Measurements from ENCODE around the gene TMEM44.

DNA sequence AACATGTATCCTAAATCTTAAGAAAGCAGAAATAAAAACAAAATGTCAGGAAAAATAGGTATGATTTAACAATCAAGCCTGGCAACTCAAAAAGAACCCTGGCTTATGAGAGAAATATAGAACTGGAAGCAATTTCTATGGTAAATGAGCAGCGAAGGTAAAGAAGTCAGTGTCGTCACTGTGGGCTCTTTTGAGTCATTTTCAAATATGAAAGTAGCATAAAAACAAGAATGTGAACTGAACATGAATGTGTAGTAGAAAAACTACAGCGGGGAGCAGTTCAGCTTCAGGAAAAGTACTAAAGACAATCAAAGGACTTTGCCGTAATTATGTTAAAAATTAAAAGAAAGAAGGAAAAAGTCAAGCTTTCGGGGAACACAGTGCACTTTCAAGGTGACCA lies 21.2 kb upstream of the TMEM44 start:
- TF ChIP-seq, protein P1, sequence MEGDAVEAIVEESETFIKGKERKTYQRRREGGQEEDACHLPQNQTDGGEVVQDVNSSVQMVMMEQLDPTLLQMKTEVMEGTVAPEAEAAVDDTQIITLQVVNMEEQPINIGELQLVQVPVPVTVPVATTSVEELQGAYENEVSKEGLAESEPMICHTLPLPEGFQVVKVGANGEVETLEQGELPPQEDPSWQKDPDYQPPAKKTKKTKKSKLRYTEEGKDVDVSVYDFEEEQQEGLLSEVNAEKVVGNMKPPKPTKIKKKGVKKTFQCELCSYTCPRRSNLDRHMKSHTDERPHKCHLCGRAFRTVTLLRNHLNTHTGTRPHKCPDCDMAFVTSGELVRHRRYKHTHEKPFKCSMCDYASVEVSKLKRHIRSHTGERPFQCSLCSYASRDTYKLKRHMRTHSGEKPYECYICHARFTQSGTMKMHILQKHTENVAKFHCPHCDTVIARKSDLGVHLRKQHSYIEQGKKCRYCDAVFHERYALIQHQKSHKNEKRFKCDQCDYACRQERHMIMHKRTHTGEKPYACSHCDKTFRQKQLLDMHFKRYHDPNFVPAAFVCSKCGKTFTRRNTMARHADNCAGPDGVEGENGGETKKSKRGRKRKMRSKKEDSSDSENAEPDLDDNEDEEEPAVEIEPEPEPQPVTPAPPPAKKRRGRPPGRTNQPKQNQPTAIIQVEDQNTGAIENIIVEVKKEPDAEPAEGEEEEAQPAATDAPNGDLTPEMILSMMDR (IDR thresholded peaks at IDR 0.05) = no peak
- no peak for TF ChIP-seq POLR2A (IDR thresholded peaks at IDR 0.05)
